GM18873 (cell line): ENCODE results near the gene MIF4GD.
"Not testable (repeated sequence)": the region's sequence is repeated elsewhere in the genome, so short reads cannot be mapped to it uniquely, and the experiment has no call there.

Source experiments
- ATAC-seq: cut with Tn5 transposase; IDR thresholded peaks from one replicate; pipeline ENCODE4 v1.9.1; 2021; ENCODE audit warnings: mild to moderate bottlenecking, moderate library complexity, moderate number of reproducible peaks; ENCODE audit not compliant: unreplicated experiment, low FRiP score

Gene MIF4GD

GRCh38 chr17:75289115-75289831, 18.2 kb upstream of the MIF4GD start, which contains the start of gene SLC25A19:
Gene SLC25A19, minus strand, starts transcription at chr17:75289433. Its CDS starts 2,669 bp downstream, at chr17:75286764.
- ATAC-seq = peak; percentile 92

DNA sequence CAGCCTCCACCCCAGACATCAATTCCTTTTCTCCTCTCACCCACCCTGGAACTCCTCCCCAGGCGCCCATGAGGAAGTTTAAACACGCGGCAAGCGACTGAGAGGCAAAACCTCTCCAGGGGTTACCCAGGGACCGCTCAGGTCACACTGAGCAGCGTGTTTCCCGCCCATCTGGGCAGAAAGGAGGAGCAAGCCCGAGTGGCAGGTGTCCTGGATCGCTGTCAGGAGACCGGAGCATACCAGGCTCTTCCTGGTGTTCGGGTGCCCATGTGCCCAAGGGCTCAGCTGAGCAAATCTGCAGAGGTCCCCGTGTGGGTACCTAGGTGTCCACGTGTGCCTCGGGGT, 17.7 kb upstream of the MIF4GD start:
- peak; percentile 6 for ATAC-seq

DNA sequence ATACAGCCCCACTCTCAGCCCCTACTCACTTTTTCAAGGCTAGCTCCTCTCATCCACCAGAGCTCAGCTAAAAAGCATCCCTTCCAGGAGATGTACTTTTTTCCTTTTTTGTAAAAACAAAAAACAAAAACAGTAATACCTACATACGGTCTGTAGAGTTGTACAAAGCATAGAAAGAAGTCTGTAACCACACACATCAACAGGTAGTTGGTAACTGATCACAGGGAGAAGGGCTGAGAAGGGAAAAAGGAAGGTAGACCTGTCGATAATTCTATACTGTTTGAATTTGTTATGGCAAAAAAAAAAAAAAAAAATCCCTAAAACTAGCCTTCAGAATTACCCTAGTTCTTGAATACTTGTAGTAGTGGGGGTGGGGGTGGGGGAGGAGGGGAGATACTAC, 17.3 kb upstream of the MIF4GD start:
- ATAC-seq = no peak

DNA sequence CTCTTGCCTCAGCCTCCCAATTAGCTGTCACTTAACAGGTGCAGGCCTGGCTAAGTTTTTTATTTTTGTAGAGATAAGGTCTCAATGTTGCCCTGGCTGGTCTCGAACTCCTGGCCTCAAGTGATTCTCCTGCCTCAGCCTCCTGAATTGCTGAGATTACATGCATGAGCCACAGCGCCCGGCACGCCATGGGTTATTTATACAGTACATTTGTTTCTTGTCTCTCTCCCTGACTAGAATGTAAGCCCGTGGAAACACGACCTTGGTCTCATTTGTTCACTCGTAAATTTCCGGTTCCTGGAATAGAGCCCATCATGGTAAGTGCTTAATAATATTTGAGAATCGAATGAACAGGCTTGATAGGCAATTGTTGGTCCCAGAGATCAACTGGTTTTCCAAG, 16.2 kb upstream of the MIF4GD start:
- ATAC-seq = no peak

DNA sequence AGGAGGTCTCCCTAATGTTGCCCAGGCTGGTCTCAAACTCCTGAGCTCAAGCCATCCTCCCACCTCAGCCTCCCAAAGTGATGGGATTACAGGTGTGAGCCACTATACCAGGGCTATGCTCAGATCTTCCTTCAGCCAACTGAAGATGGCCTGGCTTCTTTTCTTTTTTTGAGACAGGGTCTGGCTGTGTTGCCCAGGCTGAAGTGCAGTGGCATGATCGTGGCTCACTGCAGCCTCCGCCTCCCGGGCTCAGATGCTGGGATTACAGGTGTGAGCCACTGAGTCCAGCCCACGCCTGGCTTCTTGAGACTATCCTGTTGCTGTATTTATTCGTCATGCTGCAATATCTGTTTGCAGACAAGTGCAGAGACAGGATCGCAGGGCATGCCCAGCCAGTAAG, 14.1 kb upstream of the MIF4GD start:
- no peak for ATAC-seq

DNA sequence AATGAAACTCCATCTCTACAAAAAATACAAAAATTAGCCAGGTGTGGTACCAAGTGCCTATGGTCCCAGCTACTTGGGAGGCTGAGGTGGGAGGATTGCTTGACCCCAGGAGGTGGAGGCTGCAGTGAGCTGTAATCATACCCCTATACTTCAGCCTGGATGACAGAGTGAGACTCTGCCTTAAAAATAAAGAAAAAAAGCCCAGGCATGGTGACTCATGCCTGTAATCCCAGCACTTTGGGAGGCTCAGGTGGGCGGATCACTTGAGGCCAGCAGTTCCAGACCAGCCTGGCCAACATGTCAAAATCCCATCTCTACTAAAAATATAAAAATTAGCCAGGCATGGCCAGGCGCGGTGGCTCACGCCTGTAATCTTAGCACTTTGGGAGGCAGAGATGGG, 9.2 kb upstream of the MIF4GD start:
- ATAC-seq = not testable (repeated sequence)

DNA sequence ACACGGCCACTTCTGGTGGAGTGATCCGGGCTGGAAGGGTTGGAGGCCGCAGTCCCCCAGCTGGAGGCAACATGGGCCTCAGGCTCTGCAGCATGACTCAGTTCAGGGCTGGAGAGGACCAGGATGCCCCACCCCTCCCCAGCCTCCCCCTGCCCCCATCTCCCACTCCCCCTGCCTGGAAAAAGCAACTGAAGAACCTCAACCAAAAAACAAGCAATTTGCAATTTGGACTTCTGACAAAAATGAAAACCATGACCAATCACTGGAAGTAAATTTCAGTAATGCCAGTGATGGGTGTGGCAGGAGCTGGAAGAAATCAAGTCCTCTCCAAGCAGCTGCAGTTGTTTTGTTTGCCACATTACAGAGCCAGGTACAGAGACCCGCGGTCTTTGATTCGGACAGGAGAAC, 6.6 kb upstream of the MIF4GD start:
- no peak for ATAC-seq

GRCh38 chr17:75273977-75274708, 3.1 kb upstream of the MIF4GD start:
- no peak for ATAC-seq

GRCh38 chr17:75272848-75273184, 1.8 kb upstream of the MIF4GD start:
- no peak for ATAC-seq

DNA sequence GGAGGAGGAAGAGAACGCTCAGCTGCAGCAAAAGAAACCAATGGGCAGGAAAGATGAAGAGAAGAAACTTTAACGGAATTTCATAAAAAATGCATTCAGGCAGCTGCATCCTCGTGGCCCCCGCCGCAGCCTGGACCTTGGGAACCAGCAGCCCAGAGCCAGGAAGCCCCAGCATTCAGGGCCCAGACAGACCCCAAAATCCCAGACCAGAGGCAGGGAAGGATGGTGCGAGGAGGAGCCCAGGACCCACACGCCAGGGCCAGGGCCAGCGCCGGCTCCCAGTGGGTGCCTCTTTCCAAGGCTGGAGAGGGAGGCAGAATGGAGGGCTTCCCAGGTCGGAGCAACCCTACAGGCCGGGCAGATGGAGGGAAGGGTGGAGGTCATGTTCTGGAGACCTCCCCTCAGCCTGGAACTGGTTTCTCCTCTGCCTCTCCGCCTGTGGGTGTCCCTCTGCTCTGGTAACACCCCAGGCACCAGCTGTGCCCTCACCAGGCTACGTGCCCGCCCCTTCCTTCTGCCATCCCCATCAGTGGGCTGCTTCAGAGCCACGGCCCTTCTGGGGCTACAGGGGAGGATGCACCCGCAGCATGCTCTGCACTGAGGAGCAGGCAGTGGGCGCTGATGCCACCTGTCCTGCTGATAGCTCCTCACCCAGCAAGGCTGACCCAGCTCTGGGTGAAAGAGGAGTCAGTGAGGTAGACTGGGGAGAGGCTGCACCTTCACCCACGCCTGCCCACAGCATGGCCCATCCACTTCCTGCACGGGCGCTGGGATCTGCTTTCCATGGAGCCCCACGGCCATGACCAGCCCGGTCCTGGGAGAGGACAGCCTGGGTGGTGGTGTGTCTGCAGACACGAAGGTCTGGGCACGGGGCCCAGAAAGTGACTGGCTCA, 1.2 kb upstream of the MIF4GD start:
- no peak for ATAC-seq

- ATAC-seq = peak; percentile 39
Observed at GRCh38 chr17:75271233-75271954, 363 bp upstream of the MIF4GD start.

DNA sequence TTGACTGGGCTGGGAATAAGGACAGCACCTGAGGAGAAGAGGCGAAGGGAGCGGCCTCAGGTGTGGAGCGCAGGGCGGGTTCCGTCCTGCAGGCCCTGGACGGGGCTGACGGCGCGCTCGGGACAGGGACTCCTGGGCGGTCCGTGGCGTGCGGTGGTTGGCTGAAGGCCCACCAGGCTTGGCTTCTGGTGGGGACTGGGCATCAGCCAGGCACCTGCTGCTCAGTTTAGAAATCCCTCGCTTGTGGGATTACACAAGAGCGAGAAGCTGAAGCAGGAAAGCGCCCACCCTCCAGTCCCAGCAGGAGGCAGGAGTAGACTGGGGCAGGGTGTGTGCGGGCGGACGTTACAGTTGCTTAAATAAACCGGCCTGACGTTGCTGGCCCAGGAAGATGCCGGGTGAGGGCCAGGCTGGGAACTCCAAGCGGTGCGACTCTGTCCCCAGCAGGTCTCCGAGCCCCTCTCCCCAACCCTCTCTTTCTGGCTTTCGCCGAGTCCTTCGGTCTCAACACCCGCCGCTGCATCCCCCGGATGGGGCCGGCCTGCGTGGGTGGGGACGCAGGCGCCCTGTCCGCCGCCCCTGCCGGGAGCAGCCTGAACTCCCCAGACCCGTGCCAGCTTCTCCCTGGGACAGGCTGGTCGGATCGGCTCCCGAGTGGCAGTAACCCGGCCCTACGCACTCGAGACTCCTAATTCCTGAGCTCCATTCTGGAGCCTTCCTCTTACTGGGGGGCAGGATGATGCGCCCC, 639 bp downstream of the MIF4GD start:
- ATAC-seq = peak; percentile 22

- ATAC-seq = no peak
Observed at GRCh38 chr17:75269844-75270217, 1.2 kb downstream of the MIF4GD start.

DNA sequence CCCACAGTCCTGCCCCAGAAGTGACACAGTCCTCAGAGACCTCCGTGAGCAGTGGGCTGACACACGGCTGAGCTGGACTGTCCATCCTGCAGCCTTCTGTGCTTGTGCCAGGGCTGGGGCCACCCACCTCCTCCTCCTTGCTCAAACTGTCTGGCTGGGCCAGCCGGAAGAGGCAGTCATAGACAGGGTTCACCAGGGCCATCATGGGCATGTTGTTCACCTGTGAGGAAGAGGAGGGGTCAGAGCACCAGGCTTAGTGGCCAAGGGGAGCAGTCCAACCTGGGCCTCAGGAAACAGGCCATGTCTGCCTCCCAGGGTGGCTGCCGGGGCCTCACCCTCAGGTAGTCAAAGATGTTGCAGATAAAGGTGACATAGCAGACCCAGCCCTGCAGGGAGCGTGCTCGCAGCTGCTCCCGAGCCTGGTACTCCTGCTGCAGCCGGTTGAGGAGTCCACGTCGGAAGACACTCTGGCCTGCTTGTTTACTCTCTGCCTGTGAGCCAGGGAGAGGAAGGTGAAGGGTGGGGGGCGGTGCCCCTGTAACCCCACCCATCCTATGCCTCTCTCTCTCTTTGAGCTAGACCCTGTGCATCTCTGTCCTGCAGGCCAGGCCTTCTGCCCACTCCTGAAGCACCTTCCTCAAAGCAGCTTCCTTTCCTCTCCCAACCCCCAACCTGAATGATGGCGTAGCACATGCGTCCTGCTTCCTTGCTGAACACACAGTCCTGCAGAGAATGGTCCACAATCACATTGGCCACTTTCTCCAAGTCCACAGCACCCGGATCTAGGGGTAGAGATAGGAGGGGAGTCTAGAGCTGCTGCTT, 3.4 kb downstream of the MIF4GD start:
- ATAC-seq = no peak

DNA sequence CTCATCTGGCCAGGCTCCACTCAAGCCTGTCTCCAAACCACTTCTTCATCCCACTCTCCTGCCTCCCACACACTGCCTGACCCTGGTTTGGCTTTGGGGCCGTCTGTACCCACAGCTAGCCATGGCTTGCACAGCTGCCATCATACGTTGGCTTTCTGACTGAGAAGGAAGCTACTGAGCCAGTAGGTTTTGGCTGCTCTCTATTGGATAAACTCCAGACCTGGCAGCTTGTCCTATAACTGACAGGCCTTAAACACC, 3.9 kb downstream of the MIF4GD start:
- ATAC-seq = no peak

DNA sequence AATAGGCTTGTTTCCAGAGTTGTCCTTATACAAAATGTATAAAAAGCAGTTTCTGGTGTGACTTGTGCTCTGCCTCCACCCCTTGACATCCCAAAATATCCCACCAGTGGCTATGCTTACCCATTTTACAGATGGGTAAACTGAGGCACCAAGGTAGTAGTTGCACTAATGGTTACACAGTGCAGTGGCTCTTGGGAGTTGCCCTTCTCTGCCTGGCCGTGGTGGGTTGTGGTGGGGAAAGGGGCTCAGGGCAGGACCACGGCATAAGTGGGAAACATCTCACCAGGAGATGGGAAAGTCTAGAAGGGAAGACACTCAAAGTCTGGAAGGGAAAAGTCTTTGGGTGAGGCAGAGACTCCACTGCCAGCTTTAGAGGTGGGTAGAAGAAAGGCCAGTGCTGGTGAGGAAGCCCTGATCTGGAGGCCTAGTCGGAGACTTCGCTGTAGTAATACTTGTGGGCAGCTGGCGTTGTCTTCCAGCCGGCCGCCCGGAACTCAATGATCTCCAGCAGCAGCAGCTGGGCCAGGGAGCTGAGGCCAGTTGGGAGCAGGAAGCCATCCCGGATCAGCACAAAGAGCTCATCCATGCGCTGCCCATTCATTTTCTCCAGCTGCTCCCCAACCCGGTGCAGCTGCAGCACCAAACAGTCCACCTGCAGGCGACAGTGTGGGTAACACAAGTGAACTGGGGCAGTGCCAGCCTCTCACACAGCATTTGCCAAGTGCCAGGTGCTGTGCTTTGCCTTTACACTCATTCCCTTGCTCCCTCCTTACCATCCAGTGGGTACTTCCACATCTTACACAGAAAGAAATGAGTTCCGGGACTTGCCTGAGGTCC, 4.5 kb downstream of the MIF4GD start:
- ATAC-seq = no peak

DNA sequence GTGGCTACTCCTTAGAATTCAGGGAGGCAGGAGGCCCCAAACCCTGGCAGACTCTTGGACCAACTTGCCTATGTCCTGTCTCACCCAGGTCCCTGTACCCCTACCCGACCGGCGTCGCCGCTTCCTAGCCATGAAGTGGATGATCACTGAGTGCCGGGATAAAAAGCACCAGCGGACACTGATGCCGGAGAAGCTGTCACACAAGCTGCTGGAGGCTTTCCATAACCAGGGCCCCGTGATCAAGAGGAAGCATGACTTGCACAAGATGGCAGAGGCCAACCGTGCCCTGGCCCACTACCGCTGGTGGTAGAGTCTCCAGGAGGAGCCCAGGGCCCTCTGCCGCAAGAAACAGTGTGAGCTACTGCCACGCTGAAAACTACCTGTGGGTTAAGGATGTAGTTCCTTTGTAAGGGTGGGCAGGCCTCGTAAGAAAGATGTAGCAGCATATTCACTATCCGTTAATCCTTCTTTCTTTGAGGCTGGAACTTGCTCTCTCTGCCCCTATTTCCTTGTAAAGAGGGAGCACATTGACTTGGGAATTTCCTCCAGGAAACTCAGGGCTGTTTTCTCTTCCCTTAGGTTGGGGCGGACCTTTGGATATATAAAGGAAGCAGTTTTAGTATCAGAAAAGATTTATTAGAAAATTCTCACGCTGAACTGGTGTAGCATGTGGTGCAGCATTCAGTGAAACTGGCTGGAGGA, 5.3 kb downstream of the MIF4GD start:
- ATAC-seq = no peak

DNA sequence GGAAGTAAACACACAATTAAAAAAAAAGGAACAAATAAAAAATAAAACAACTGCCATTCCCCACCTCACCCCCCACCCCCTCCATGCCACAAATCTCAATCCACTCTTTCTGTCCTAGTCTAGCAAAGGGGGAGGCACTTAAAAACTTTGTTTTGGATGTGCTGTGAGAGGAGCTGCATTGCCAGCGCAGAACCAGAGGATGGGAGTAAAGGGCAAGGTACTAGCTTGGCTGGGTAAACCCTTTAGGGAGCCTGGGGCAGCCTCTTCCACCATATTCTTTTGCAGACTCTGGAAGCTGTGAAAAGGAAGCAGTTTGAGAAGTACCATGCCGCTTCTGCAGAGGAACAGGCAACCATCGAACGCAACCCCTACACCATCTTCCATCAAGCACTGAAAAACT, 8.0 kb downstream of the MIF4GD start:
- ATAC-seq = no peak
